Stimulated activated CD4-positive, alpha-beta T cell treated with anti-CD3 and anti-CD28 coated beads, Interleukin-2, amount 100 ng/mL, for 24 hours (primary cell): Measurements from ENCODE around the gene FUT9.
"Not testable (repeated sequence)": the region's sequence is repeated elsewhere in the genome, so short reads cannot be mapped to it uniquely, and the experiment has no call there.

Experiments
- DNase-seq, 2 donors: peaks; one replicate each; pipeline ENCODE4 v3.0.0-alpha.2; 2020

The FUT9 gene

DNA sequence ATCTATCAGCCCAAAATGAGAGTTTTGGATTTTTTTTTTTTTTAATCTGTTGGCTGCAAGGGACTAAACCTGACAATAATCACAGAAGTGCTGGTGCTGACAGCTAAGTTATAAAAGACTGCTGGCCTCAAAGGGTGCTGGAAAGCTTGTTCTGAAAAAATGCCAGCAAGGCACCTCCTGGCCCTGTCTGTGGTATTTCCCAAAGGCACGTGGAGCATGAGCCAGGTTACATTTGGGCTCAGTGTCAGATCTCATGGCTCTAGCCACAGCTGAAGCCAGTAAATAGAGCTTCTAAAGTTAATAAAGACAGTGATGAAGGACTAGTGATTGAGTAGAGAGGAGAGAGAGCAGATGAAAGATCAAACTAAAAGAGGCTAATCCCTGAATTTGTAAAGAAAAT is 178.9 kb downstream of the FUT9 start:
- no peak for DNase-seq

DNA sequence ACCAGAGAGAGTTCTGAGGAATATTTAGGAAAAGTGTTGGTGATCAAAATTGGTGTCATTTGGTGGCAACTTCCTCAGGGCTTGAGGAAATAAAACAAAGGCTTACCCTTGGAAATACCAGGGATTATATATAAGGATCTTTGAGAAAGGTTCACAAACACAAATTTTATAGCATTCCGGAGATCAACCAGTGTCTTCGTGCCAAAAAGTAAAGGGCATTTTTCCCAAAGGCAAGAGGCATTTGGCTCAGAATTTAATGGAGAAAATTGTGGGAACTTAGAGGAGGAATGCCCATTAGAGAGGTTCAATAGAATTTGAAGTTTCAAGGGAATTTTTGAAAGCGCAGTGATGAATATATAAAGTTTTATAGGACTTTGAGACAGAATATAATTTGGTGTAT is 179.5 kb downstream of the FUT9 start:
- DNase-seq: no peak

DNA sequence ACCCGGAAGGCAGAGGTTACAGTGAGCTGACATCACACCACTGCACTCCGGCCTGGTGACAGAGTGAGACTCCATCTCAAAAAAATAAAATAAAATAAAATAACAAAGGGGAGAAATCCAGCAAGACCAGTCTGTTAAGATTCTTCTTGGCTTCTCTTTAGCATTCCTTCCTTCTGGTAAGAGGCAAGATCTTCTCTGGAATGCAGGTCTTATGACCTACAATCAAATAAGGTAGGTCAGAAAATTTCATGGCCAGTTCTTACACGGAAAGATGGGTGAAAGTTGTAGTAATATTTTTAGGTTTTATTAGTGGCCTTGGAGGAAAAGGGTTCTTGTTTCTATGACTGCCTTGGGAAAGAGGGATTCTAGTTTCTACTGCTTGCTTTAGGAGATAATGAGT is 180.9 kb downstream of the FUT9 start:
- DNase-seq: no peak

DNA sequence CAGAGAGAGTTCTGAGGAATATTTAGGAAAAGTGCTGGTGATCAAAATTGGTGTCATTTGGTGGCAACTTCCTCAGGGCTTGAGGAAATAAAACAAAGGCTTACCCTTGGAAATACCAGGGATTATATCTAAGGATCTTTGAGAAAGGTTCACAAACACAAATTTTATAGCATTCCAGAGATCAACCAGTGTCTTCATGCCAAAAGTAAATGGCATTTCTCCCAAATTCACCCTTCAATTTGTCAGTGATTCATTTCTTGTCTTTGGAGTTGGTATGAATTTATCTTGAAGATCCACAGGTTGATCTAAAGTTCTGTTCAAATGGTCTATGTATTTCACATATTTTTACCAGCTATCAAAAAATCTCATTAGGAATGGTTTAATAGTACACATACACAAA is 181.5 kb downstream of the FUT9 start:
- no peak for DNase-seq

DNA sequence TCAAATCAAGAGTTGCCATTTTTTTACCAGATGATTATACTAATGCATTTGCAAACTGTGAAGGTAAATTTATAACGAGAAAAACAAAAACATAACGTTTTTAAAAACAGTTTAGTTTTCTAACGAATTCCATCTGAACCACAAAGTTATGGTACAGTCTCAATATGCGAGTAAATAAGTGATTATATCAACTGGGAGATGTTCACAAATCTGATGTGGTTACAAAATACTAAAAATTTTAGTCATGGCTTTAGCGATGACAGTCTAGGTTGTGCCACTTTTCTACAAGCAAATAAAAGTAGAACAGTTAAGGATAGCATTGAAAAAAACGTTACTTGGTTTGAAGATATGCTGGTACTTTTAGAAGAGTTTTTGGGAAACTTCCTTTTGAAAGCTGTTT is 186.8 kb downstream of the FUT9 start:
- DNase-seq: no peak

DNA sequence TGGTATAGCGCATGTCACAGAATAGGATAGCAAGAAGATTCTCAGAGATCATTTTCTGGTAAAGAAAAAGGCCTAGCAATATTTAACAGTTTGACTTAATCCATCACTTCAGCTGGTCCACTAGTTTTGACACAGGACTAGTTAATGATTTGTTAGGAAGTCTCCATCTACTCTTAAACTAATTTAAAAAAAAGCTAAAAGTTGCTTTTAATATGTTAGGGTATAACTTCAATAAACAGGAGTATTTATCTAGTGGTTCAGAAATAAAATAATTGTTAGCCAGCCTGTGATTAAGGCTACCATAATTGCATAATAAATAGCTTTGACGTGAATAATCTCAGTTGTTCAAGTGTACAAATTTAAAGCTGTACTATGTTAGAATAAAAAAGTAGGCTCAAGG is 195.6 kb downstream of the FUT9 start:
- no peak for DNase-seq

DNA sequence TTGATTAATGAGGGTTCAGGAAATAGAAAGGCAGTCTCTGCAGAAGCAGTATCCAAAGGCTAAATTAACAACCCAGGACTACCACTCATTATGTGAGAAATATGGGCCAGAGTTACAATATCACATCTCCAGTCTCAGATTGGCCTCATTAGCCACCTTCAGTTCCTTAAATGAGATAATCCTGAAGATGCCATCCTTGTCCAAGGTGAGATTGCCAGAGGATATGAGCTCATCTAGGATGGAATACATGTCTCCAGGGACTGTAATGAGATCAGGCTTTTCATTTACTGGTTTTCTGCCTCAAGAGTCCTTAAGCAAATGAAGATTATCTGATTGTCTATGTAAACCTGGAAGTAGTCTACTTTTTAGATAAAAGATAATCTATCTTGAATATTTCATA is 196.3 kb downstream of the FUT9 start:
- DNase-seq: no peak

DNA sequence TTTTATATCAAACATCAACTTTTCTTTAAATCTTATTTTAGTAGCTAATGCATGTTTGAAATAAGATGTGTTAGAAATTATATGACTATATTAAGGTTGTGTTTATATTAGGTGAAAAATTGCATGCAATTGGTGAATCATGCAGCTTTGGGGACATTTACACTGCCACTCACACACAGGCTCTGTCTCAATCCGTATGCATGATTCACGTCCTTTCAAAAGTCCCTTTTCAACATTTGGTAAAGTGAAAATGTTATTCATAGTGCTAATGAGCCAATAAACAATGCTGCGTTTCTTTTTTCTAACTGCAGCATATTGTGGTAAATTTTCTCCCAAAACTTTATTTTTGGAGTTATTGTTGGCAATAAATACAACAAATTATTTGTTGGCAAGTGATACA is 198.0 kb downstream of the FUT9 start:
- no peak for DNase-seq

DNA sequence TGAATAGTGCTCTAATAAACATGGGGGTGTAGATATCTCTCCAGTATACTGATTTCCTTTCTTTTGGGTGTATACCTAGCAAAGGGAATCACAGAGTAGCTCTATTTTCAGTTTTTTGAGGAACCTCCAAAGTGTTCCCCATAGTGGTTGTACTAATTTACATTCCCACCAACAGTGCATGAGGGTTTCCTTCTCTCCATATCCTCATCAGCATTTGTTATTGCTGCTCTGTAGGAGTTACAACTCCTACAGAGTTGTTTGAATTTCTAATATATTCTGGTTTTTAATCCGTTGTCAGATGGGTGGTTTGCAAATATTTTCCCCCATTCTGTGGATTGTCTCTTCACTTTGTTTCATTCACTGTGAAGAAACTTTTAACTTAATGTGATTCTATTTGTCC is 207.9 kb downstream of the FUT9 start:
- DNase-seq: no peak

DNA sequence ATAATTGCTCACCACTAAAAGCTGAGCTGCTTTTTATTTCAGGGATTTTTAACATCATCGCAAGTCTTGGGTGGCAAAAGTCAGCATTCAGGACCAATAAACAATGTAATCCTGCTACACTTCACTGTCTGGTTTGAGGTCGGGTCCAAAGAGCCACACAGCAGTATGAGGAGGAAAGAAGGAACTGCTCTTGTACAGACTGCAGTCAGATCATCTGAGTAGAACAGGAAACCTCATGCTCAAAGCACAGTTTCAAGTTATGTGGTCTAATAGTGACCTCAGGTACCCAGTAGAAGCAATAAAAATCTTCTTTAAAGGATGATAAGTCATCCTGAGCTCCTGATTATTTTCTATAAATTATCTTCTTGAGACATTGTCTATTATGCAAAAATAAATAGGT is 211.4 kb downstream of the FUT9 start:
- no peak for DNase-seq

DNA sequence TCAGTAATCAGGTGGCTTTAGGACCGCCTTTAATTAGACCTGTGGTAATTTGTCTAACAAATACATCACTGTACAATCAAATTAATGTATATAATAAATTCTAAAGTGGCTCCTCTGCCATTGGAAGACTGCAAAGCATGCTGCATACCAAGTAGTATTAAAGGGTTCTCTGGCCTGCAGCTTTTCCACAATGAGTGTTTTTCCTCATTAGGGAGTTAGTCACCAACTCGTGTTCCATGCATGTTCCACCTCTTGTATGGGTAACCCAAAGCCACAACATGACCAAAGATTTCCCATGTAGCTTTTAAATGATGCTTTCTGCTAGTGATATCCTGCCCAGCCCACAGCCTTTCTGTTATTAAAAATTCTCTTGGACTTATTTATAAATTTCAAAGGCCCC is 218.7 kb downstream of the FUT9 start:
- DNase-seq: no peak

DNA sequence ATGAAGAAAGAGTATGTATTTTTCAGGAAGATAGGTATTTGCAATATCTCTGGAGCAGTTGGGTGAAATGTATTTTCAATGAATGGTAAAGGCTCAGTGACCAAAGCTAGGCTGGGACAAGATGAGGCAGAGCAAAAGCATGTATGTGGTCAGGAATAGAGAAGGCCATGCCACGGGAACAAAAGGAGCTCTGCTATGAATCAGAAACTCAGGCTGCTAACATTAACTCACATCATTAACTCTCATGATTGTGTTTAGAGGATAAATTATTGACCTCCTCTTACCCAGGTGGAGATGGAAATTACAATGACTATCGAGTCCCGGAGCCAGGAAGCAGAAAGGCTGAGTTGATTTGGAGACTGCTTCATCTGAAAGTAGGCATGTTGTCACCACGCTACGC is 220.2 kb downstream of the FUT9 start:
- no peak for DNase-seq

DNA sequence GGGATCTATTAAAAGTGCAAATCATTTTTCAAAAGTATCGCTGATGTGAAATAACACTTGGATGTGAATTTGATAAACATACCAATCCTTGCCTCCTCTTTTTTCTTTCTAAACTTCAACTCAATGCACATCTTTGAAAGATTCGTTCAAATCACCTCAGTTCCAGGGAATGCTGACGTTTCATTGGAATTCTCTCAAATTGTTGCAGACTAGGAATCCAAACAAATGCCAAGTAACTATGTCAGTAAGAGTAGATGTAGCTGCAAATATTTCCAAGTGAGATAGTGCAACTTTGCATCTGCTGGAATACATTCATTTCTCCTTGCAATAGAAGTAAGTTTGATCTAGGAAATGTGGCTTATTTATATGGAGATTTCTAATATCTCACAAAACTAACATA is 220.7 kb downstream of the FUT9 start:
- no peak for DNase-seq

DNA sequence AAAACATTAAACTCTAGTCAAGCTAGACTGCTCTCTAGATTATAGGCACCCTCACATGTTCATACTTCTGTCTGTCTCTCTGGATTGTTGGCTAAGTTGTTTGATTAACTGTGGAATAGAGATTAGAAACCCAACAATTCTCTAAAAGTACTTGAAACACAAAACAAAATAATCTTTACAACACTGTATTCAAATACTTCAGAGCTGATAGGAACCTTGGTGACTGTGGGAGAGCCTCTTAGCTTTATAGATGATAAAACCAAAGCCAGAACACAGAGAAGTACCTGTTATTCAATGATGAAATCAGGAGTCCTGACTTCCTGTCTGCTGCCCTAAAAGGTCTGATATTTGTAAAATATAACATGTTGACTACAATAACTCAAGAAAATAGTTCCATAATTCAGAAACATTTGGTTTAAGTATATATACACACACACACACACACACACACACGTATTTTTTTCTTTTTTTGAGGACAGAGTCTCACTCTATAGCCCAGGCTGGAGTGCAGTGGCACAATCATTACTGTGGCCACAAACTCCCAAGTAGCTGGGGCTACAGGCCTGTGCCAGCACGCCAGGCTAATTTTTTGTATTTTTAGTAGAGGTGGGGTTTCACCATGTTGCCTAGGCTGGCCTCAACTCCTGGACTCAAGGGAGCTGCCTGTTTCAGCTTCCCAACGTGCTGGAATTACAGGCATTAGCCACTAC is 222.0 kb downstream of the FUT9 start:
- DNase-seq: no peak

DNA sequence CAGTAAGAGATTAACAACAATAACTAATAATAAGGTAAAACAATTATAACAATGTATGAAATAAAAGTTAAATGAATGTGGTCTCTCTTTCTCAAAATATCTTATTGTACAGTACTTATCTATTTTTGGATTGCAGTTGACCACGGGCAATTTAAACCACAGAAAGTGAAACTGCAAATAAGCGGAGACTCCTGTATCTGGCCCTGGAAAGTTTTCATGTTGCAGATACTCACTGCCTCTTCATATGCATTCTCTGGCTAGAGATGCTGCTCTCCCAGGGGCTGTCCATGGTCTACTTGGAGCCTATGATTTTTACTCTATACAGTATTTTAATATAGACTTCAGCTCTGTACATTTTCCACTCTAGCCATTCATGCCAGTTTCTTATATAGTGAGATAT is 230.8 kb downstream of the FUT9 start:
- no peak for DNase-seq

DNA sequence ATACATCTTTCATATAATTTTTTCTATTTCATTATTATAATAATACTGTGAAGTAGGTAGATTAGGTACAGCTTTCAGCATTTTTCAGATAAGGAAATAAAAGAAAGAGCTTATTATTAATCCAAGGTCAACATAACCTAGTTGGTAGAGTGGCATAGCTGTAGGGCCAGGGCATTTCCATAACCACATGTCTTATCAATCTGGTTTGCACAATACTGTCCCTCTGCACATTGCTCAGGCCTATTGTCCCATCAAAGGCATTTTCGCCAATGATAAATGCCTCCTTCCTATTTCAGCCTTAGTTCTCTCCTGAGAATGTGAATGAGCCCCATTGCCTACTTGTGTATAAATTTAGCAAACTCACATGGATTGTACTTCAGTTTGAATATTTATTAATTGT is 234.0 kb downstream of the FUT9 start:
- no peak for DNase-seq

DNA sequence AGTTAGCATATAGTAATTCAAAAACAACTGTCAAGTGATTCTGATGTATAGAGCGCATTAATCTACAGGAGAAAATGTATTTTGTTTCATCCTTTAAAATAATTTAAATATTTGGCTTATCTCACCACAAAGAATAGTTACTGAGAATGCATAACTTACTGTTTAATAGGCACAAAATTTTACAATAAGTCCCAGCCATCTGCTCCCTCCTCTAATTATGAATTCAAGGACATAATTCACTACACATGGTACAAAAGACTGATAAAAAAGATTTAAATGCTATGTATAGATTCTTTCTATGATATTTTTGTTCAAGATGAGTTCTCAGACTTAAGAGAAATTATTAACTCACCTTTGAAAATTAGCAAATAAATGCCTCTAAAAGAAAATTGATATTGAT is 242.0 kb downstream of the FUT9 start:
- no peak for DNase-seq

DNA sequence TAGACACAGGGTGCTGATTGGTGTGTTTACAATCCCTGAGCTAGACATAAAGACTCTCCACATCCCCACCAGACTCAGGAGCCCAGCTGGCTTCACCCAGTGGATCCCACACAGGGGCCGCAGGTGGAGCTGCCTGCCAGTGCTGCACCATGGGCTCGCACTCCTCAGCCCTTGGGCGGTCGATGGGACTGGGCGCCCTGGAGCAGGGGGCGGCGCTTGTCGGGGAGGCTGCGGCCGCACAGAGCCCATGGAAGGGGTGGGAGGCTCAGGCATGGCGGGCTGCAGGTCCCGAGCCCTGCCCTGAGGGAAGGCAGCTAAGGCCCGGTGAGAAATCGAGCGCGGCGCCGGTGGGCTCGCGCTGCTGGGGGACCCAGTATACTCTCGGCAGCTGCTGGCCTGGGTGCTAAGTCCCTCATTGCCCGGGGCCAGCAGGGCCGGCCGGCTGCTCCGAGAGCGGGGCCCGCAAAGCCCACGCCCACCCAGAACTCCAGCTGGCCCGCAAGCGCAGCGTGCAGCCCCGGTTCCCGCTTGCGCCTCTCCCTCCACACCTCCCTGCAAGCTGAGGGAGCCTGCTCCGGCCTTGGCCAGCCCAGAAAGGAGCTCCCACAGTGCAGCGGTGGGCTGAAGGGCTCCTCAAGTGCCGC is 245.1 kb downstream of the FUT9 start:
- DNase-seq: not testable (repeated sequence)
